GM10248 (cell line): ENCODE measurements around the gene NHERF1.

ENCODE experiments used
- CTCF ChIA-PET: fragments of 300-600 bp; sonication (Branson Sonifier 250); formaldehyde crosslinking; extraction: SDS; loops from one replicate; lab custom pipeline; 2021; ENCODE audit warnings: antibody characterized with exemption; lab: Yijun Ruan, JAX
- POLR2A ChIA-PET: fragments of 350-650 bp; sonication (Branson Sonifier 250); formaldehyde crosslinking; extraction: SDS; loops from one replicate; lab custom pipeline; 2020; ENCODE audit warnings: antibody characterized with exemption; lab: Yijun Ruan, JAX
- DNase-seq: peaks from one replicate; pipeline ENCODE4 v3.0.0; 2012; ENCODE audit errors: extremely low spot score
- CTCF ChIP-seq: IDR thresholded peaks from 2 replicates; pipeline ENCODE4 v1.5.1; 2012; ENCODE audit warnings: mild to moderate bottlenecking, low read depth; ENCODE audit errors: extremely low read depth, missing control alignments, control extremely low read depth

The NHERF1 gene

DNA sequence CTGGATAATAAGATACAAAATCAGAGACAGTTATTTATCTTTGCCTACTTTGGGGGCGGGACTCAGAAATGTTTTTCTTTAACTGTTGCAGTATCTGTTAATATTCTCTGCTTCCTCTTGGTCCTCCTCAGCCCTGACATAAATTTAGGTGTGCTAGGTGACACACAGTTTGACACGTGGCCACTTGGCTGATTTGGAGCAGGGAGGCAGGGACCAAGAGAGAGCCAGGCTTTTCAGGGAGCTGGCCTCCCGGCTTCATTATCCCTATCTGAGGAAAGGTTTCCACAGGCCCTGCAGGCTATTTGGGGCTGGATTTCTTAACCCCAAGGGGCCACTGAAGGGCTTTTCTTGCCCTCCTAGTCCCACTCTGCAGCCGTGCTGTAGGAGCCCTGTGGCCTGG, 47.8 kb downstream of the NHERF1 start:
- DNase-seq: no peak
- POLR2A ChIA-PET: no interaction called here
- CTCF ChIA-PET: interaction anchor here (1.4 to 9.6 kb wide), 3 partner anchors 18 to 70 kb away, joined by 5 to 248 read pairs (median 143); partner anchors contain the start of genes GRIN2C and NAT9
- no peak for TF ChIP-seq CTCF

GRCh38 chr17:74796866-74797265, 48.4 kb downstream of the NHERF1 start:
- POLR2A ChIA-PET: no interaction called here
- CTCF ChIA-PET: interaction anchor here (1.4 to 9.6 kb wide), 2 partner anchors 62 to 69 kb away, joined by 5 to 248 read pairs; partner anchors contain the start of gene GRIN2C
- DNase-seq: no peak
- no peak for TF ChIP-seq CTCF

- TF ChIP-seq CTCF: no peak
- ChIA-PET CTCF (interaction anchor here (1.3 to 2.7 kb wide), 2 partner anchors 65 to 68 kb away, joined by 4 to 9 read pairs; no protein-coding TSS in a partner anchor), POLR2A (no interaction called here)
- no peak for DNase-seq
Measured at GRCh38 chr17:74797824-74798223, 49.4 kb downstream of the NHERF1 start.

DNA sequence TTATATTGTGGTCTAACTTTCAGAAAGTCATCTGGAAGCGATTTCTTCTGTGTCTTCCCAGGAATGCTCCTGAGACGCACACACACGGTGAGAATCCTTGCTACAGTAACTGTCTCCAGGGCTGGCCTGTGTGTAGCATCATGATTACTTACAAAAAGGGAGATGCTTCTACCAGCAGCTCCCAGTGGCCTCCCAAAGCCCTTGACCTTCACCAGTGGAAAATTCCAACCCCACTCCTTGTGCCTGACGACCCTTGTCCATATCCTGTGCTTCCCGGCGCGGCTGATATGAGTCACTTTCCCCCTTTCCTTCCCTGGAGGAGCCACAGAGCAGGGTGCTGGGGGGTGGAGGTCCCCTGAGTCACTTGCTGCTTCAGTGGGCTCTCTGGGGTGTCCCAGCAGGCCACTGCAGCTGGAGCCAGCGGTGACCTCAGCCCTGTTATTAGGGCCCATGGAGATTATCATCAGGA, 49.8 kb downstream of the NHERF1 start:
- POLR2A ChIA-PET: no interaction called here
- no peak for DNase-seq
- TF ChIP-seq CTCF: no peak
- CTCF ChIA-PET: interaction anchor here (1.3 to 2.7 kb wide), 2 partner anchors 65 to 67 kb away, joined by 4 to 9 read pairs; no protein-coding TSS in a partner anchor

DNA sequence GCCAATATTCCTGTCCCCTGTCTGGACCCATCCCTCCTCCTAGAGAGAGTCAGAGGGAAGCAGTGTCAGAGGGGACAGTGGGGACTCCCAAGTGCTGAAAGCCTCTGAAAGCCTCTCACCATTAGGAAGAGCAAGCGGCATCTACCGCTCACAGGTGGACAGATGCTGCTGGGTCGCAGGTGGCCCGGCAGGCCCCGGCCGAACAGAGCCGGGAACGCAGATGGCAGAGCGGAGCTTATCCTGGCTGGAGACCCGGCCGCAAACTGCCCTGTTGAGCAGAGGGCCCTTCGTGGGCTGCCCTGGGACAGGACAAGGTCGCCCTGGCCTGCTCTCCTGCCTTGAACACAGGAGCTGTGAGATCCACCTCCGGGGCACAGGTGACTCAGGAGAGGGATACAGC, 50.7 kb downstream of the NHERF1 start:
- TF ChIP-seq CTCF: no peak
- ChIA-PET POLR2A (no interaction called here), CTCF (interaction anchor here (2.7 kb wide), 1 partner anchor 64 kb away, joined by 9 read pairs; no protein-coding TSS in a partner anchor)
- DNase-seq: no peak

DNA sequence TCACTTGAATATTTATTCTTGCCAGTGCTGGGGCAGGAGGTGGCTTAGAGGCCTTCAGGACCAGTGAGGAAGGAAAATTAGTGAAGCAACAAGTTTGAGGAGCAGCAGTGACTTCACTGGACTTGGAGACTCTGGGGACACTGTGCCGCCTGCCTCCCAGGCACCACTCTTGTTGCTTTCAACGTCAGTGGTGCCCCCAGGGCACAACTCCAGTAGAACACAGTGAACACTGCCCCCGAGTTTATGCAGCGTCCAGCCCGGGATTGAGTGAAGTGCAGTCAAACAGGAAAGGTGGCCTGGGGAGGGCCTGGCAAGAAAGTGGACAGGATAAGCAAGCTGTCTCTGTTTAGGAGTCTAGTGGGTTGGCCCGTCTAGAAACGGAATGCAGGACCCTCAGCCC, 52.1 kb downstream of the NHERF1 start:
- ChIA-PET POLR2A (no interaction called here), CTCF (interaction anchor here (1.0 to 1.5 kb wide), 2 partner anchors 9 kb away, joined by 3 to 12 read pairs; no protein-coding TSS in a partner anchor)
- DNase-seq: no peak
- TF ChIP-seq CTCF: no peak
